Measurements from ENCODE around the gene PRAMEF17. TPM values are rescaled to one million over a fixed set of nuclear protein-coding genes. Genes with fewer than 3 reads are reported as not detected.

Gene PRAMEF17
- total RNA-seq, 1 donor from 2014 or later, result not detected

Other genes with a start within 250 kb of the PRAMEF17 start
- not detected for gene PRAMEF26, start 233.6 kb upstream of the PRAMEF17 start, total RNA-seq
- not detected for gene HNRNPCL4, start 224.0 kb upstream of the PRAMEF17 start, total RNA-seq
- gene PRAMEF9, start 217.8 kb upstream of the PRAMEF17 start, total RNA-seq, result not detected
- not detected for gene PRAMEF13, start 188.2 kb upstream of the PRAMEF17 start, total RNA-seq
- gene PRAMEF18, start 163.5 kb upstream of the PRAMEF17 start, total RNA-seq, result not detected
- gene PRAMEF5, start 135.4 kb upstream of the PRAMEF17 start, total RNA-seq, result not detected
- gene PRAMEF8, start 104.5 kb upstream of the PRAMEF17 start, total RNA-seq, result not detected
- gene PRAMEF33, start 86.1 kb upstream of the PRAMEF17 start, total RNA-seq, result not detected
- not detected for gene PRAMEF15, start 74.1 kb upstream of the PRAMEF17 start, total RNA-seq
- gene PRAMEF14, start 42.5 kb upstream of the PRAMEF17 start, total RNA-seq, result not detected
- gene PRAMEF19, start 17.7 kb upstream of the PRAMEF17 start, total RNA-seq, result not detected
- gene PRAMEF20, start 20.8 kb downstream of the PRAMEF17 start, total RNA-seq, result not detected
- not detected for gene LRRC38, start 124.4 kb downstream of the PRAMEF17 start, total RNA-seq
- 5.9 TPM for gene PDPN, start 194.2 kb downstream of the PRAMEF17 start, total RNA-seq

Measured in occipital lobe (tissue), 1 donor.